Fibroblast of mammary gland (primary cell): ENCODE measurements around the gene AP4S1.
A peak's percentile ranks its signal among the peaks of the same experiment; 100 is the strongest.

Experiments
- DNase-seq: peaks from one replicate; pipeline ENCODE4 v3.0.0-alpha.2; 2010; ENCODE audit warnings: low read depth
- H3K4me3 ChIP-seq: 2 replicates; pipeline ENCODE4 v1.5.1; 2011; ENCODE audit warnings: low read depth, mild to moderate bottlenecking, low read length, moderate library complexity; ENCODE audit not compliant: control insufficient read depth
- CTCF ChIP-seq: conservative IDR thresholded peaks from 2 replicates; pipeline ENCODE4 v1.5.1; 2011; ENCODE audit warnings: low read depth, low read length, inconsistent platforms; ENCODE audit not compliant: control insufficient read depth, insufficient read depth

The AP4S1 gene

GRCh38 chr14:31096255-31096654 is 70.8 kb downstream of the AP4S1 start:
- H3K4me3 ChIP-seq = no peak overlapping the region
- TF ChIP-seq CTCF = no peak
- DNase-seq = no peak

GRCh38 chr14:31097081-31097480 is 71.6 kb downstream of the AP4S1 start:
- no peak for TF ChIP-seq CTCF
- H3K4me3 ChIP-seq = no peak overlapping the region
- no peak for DNase-seq

GRCh38 chr14:31106768-31107167 is 81.3 kb downstream of the AP4S1 start:
- DNase-seq = peak; percentile 63
- no peak for TF ChIP-seq CTCF
- H3K4me3 ChIP-seq = no peak overlapping the region

- no peak for DNase-seq
- no peak overlapping the region for H3K4me3 ChIP-seq
- TF ChIP-seq CTCF = no peak
These were observed 83.8 kb downstream of the AP4S1 start for GRCh38 chr14:31109257-31109656.

GRCh38 chr14:31110872-31111271 is 85.4 kb downstream of the AP4S1 start:
- TF ChIP-seq CTCF = no peak
- no peak overlapping the region for H3K4me3 ChIP-seq
- DNase-seq = peak; percentile 11

- no peak for TF ChIP-seq CTCF
- DNase-seq = no peak
- no peak overlapping the region for H3K4me3 ChIP-seq
These were observed 88.3 kb downstream of the AP4S1 start for GRCh38 chr14:31113794-31114193.

GRCh38 chr14:31118892-31119291 is 93.4 kb downstream of the AP4S1 start:
- no peak for TF ChIP-seq CTCF
- DNase-seq = peak; percentile 38
- no peak overlapping the region for H3K4me3 ChIP-seq
